K562 (cell line): ENCODE results near the gene TBX1. TPM values are rescaled to one million over a fixed set of nuclear protein-coding genes. Genes with fewer than 3 reads are reported as not detected.
A peak's percentile ranks its signal among the peaks of the same experiment; 100 is the strongest.

Experiments used
- DNMT1 ChIP-seq: fragments of 450-650 bp; IDR thresholded peaks from 2 replicates; pipeline ENCODE4 v1.6.1; 2016; ENCODE audit warnings: antibody characterized with exemption, mild to moderate bottlenecking
- FOXA1 ChIP-seq: fragments of 450-650 bp; IDR thresholded peaks from 2 replicates; pipeline ENCODE4 v1.6.1; 2016; ENCODE audit warnings: mild to moderate bottlenecking, borderline replicate concordance
- HMBOX1 ChIP-seq: sonication (generic); IDR thresholded peaks from 2 replicates; pipeline ENCODE4 v1.6.1; 2016
- MCM2 ChIP-seq: fragments of 450-650 bp; IDR thresholded peaks from 2 replicates; pipeline ENCODE4 v1.6.1; 2017; ENCODE audit warnings: low read depth, mild to moderate bottlenecking
- MED1 ChIP-seq: sonication (generic); formaldehyde crosslinking; IDR thresholded peaks from 2 replicates; pipeline ENCODE4 v1.8.1; 2023; ENCODE audit warnings: missing genetic modification reagents, borderline replicate concordance
- MTA1 ChIP-seq: fragments of 450-650 bp; IDR thresholded peaks from 2 replicates; pipeline ENCODE4 v1.6.1; 2017; ENCODE audit warnings: borderline replicate concordance
- NFIC ChIP-seq: fragments of 450-650 bp; IDR thresholded peaks from 2 replicates; pipeline ENCODE4 v1.6.1; 2017; ENCODE audit warnings: mild to moderate bottlenecking, inconsistent platforms
- NR1H2 ChIP-seq: sonication (generic); formaldehyde crosslinking; IDR thresholded peaks from 2 replicates; pipeline ENCODE4 v1.4.0; 2020; ENCODE audit warnings: mild to moderate bottlenecking, missing genetic modification reagents
- OTX1 ChIP-seq: fragments of 450-650 bp; formaldehyde crosslinking; IDR thresholded peaks from 2 replicates; pipeline ENCODE4 v1.4.0; 2022; ENCODE audit warnings: mild to moderate bottlenecking
- PRPF4 ChIP-seq: fragments of 200-400 bp; formaldehyde crosslinking; IDR thresholded peaks from one replicate; pipeline ENCODE4 v1.6.1; 2017; ENCODE audit warnings: low read length, low read depth, mild to moderate bottlenecking; ENCODE audit not compliant: insufficient read depth, poor library complexity, severe bottlenecking
- PTBP1 ChIP-seq: fragments of 200-400 bp; formaldehyde crosslinking; IDR thresholded peaks from 2 replicates; pipeline ENCODE4 v1.6.1; 2017; ENCODE audit warnings: low read depth, low read length
- RAD21 ChIP-seq, 2 experiments: fragments of 250-450 bp in 1 of 2; fragments of 450-650 bp in 1 of 2; sonication (Bioruptor Pico) in 1 of 2; formaldehyde crosslinking in 1 of 2; IDR thresholded peaks in 1 of 2; conservative IDR thresholded peaks in 1 of 2; 2 replicates each; pipeline versions ENCODE4 v1.4.0 to v1.8.0; 2020 to 2022; ENCODE audit warnings: mild to moderate bottlenecking in 2 of 2, moderate library complexity in 1 of 2
- SAP30 ChIP-seq: fragments of 200-600 bp; sonication (generic); IDR thresholded peaks from 2 replicates; pipeline ENCODE4 v1.6.1; 2012; ENCODE audit warnings: borderline replicate concordance, low read depth, mild to moderate bottlenecking, moderate library complexity, low read length, control low read depth, inconsistent platforms; ENCODE audit not compliant: insufficient read depth, poor library complexity, severe bottlenecking
- SMAD4 ChIP-seq: fragments of 250-450 bp; sonication (Bioruptor Pico); conservative IDR thresholded peaks from 2 replicates; pipeline ENCODE4 v1.8.0; 2021; ENCODE audit warnings: inconsistent platforms, mild to moderate bottlenecking, moderate library complexity
- SUPT5H ChIP-seq: fragments of 450-650 bp; IDR thresholded peaks from 2 replicates; pipeline ENCODE4 v1.6.1; 2016
- TCFL5 ChIP-seq: fragments of 250-450 bp; sonication (Bioruptor Pico); conservative IDR thresholded peaks from 2 replicates; pipeline ENCODE4 v1.6.1; 2021; ENCODE audit warnings: mild to moderate bottlenecking, moderate library complexity, matching md5 sums
- TOE1 ChIP-seq, 2 experiments: fragments of 450-650 bp in 1 of 2; sonication (generic) in 1 of 2; formaldehyde crosslinking in 1 of 2; IDR thresholded peaks; 2 replicates each; pipeline versions ENCODE4 v1.7.1 to v1.8.0; 2016 to 2022; ENCODE audit warnings: borderline replicate concordance in 2 of 2, mild to moderate bottlenecking in 2 of 2, antibody characterized with exemption in 1 of 2, inconsistent platforms in 1 of 2, low read depth in 1 of 2, missing genetic modification reagents in 1 of 2, moderate library complexity in 1 of 2
- WHSC1 ChIP-seq: IDR thresholded peaks from one replicate; pipeline ENCODE4 v1.6.1; 2012; ENCODE audit warnings: low read length, control low read depth, inconsistent platforms
- ZNF347 ChIP-seq: fragments of 450-650 bp; formaldehyde crosslinking; IDR thresholded peaks from 2 replicates; pipeline ENCODE4 v1.4.0; 2020; ENCODE audit warnings: low read depth, mild to moderate bottlenecking, moderate library complexity
- ZNF77 ChIP-seq: fragments of 250-450 bp; sonication (Bioruptor Pico); IDR thresholded peaks from 2 replicates; pipeline ENCODE4 v1.5.0; 2020
- polyA plus RNA-seq, 8 experiments: library from polyadenylated mRNA; depleted of rRNA in 4 of 8; stranded (reverse) in 5 of 8; unstranded in 3 of 8; fragments of >200 nt; fragmentation: Nextera tagmentation in 2 of 8; fragmentation: Illumina TruSeq in 1 of 8; extraction: Ambion mirVana in 2 of 8; extraction: Trizol in 1 of 8; gene quantifications; 2 replicates each; pipeline versions ENCODE4 v1.2.1 to v1.2.3, GENCODE V29; 2011 to 2014; ENCODE audit warnings: inconsistent platforms in 1 of 8, missing spikeins in 1 of 8
- total RNA-seq, 7 experiments: library from RNA; depleted of rRNA in 6 of 7; stranded (reverse); fragments of >200 nt in 6 of 7; fragmentation: Illumina TruSeq in 2 of 7; extraction: Trizol in 2 of 7; gene quantifications; 2 replicates each; pipeline versions ENCODE4 v1.2.1 to v1.2.3, GENCODE V29; 2011 to 2021; ENCODE audit warnings: low replicate concordance in 1 of 7

Gene TBX1
- total and polyA plus RNA-seq, 9 of the 15 experiments (the other 6 are each of a cell fraction or from before 2014, with no cell fraction given): 0.07 to 35.0 (median 3.9) TPM

GRCh38 chr22:19816372-19817119, 56.0 kb downstream of the TBX1 start (continued):
- TF ChIP-seq TOE1 (IDR thresholded peaks at IDR 0.05; ENCODE audit: borderline replicate concordance) (no peak; the same call in 1 of the 2 replicates), TOE1 (CRISPR knock-in tag; IDR thresholded peaks at IDR 0.05; ENCODE audit: borderline replicate concordance, low read depth) (no peak), HMBOX1 (no peak), NR1H2 (CRISPR knock-in tag) (no peak), SAP30 (peak; percentile 37), DNMT1 (peak; percentile 84; the same call in 1 of the 2 replicates), ZNF347 (CRISPR knock-in tag) (no peak), MCM2 (no peak), RAD21 (CRISPR knock-in tag; conservative IDR thresholded peaks at IDR 0.05 in 1 of 2, IDR thresholded peaks at IDR 0.05 in 1 of 2) (no peak), TCFL5 (CRISPR knock-in tag) (no peak), OTX1 (peak; percentile 92), MTA1 (peak; percentile 19; the same call in 1 of the 2 replicates), PTBP1 (no peak), SMAD4 (CRISPR knock-in tag) (no peak), PRPF4 (no peak), WHSC1 (peak; percentile 100), SUPT5H (0 out of 2 replicates have a peak, but pooled peaks have one; percentile 34), FOXA1 (no peak), ZNF77 (CRISPR knock-in tag) (0 out of 2 replicates have a peak, but pooled peaks have one; percentile 24), MED1 (CRISPR knock-in tag) (no peak), NFIC (peak; percentile 33; the same call in 1 of the 2 replicates)
